Chondrocyte (in vitro differentiated cells): ENCODE measurements around the gene TK1. TPM values are rescaled to one million over a fixed set of nuclear protein-coding genes. Genes with fewer than 3 reads are reported as not detected.
"Not testable (repeated sequence)": the region's sequence is repeated elsewhere in the genome, so short reads cannot be mapped to it uniquely, and the experiment has no call there.

ENCODE experiments used
- DNase-seq: peaks from one replicate; pipeline ENCODE4 v3.0.0; 2021; ENCODE audit warnings: mixed read lengths, low spot score
- H3K27ac Mint-ChIP-seq: one replicate; pipeline ENCODE4 v1.8.0; 2021; ENCODE audit warnings: mild to moderate bottlenecking, moderate library complexity, mixed read lengths; ENCODE audit not compliant: unreplicated experiment
- H3K27me3 Mint-ChIP-seq: 2 replicates; pipeline ENCODE4 v1.8.0; 2021; ENCODE audit warnings: low read depth, mixed read lengths
- H3K36me3 Mint-ChIP-seq: 2 replicates; pipeline ENCODE4 v1.8.0; 2021; ENCODE audit warnings: low read depth, mixed read lengths
- H3K4me1 Mint-ChIP-seq: 2 replicates; pipeline ENCODE4 v1.8.0; 2021; ENCODE audit warnings: low read depth, mild to moderate bottlenecking, mixed read lengths
- H3K4me3 Mint-ChIP-seq: one replicate; pipeline ENCODE4 v1.8.0; 2021; ENCODE audit warnings: mild to moderate bottlenecking, moderate library complexity, mixed read lengths; ENCODE audit not compliant: unreplicated experiment
- H3K9me3 Mint-ChIP-seq: 2 replicates; pipeline ENCODE4 v1.8.0; 2021; ENCODE audit warnings: low read depth, mixed read lengths
- long read RNA-seq: library from polyadenylated mRNA; stranded (forward); transcript quantifications from one replicate; pipeline ENCODE4 v2.0.0, GENCODE V29; 2021
- total RNA-seq: library from RNA; stranded (reverse); gene quantifications from 3 replicates; pipeline ENCODE4 v1.2.1, GENCODE V29; 2021
- TF ChIP-seq, protein P1 (sequence below): fragments of 200-600 bp; sonication (generic); IDR thresholded peaks from 2 replicates; pipeline ENCODE4 v1.5.0; 2021; ENCODE audit warnings: antibody characterized with exemption, mild to moderate bottlenecking, moderate library complexity

Gene TK1, protein sequence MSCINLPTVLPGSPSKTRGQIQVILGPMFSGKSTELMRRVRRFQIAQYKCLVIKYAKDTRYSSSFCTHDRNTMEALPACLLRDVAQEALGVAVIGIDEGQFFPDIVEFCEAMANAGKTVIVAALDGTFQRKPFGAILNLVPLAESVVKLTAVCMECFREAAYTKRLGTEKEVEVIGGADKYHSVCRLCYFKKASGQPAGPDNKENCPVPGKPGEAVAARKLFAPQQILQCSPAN
- total RNA-seq, result 21.1 to 29.5 TPM (median 23.4 TPM) in 3 replicates
- long read RNA-seq, transcript TK1-201 (7 exons, 1,628 nt), result major isoform, 84 of 86 reads
- long read RNA-seq, partial matches to known transcripts, result 0 of 86 reads
- long read RNA-seq, other reads (novel, unspliced or antisense), result 1 of 86 reads

DNA sequence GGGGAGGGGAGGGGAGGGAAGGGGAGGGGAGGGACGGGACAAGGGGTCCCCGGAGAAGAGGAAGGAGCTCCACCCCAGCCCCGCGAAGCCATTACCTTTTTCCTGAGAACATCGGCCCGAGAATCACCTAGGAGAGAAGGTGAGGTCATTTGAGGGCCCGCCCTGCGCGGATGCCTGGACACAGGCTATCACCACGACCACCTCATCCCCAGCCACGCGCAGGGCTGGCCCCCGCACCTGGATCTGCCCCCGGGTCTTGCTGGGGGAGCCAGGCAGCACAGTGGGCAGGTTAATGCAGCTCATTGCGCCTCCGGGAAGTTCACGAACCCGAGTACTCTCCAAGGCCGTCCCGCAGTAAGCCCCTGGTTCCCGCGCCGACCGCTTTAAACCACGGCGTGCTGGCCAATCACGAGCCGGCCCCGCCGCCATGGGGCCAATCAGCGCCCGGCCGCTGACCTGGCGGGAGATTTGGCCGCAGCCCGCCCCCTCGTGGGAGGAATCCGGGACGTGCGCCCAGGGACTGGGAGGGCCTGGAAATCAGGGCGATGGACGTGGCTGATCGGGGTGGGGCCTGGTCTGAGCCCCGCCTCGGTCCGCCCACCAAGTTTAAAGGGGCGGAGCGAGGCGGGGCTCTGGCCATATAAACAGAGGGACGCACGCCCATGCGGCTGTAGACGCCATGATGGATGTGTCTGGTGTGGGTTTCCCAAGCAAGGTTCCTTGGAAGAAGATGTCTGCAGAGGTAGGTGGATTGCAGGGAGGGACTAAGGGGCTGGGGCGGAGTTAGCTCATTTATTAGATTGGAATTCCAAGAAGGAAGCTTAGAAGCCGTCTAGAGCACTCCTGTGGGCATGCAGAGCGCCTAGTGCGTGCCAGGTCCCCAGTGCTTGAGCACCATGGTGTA lies at the start of gene TK1, which contains the start of gene AFMID:
Gene TK1 (minus strand): TSS at position 361 of the 904 bp plus-strand sequence. CDS start 58 bp downstream, at position 303.
Gene AFMID (plus strand): TSS at position 671 of the 904 bp plus-strand sequence. CDS start 9 bp downstream, at position 680.
- TF ChIP-seq, protein P1, sequence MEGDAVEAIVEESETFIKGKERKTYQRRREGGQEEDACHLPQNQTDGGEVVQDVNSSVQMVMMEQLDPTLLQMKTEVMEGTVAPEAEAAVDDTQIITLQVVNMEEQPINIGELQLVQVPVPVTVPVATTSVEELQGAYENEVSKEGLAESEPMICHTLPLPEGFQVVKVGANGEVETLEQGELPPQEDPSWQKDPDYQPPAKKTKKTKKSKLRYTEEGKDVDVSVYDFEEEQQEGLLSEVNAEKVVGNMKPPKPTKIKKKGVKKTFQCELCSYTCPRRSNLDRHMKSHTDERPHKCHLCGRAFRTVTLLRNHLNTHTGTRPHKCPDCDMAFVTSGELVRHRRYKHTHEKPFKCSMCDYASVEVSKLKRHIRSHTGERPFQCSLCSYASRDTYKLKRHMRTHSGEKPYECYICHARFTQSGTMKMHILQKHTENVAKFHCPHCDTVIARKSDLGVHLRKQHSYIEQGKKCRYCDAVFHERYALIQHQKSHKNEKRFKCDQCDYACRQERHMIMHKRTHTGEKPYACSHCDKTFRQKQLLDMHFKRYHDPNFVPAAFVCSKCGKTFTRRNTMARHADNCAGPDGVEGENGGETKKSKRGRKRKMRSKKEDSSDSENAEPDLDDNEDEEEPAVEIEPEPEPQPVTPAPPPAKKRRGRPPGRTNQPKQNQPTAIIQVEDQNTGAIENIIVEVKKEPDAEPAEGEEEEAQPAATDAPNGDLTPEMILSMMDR, result peak; percentile 94
- peak; percentile 97 for DNase-seq
- Mint-ChIP-seq H3K4me1 (peaks cover 27% of the 10 kb centered on the region), H3K36me3 (peaks cover 3% of the 10 kb centered on the region), H3K27ac (peak within 1 kb of the TSS; percentile 81), H3K9me3 (no peaks in the 10 kb centered on the region), H3K27me3 (no peaks in the 10 kb centered on the region), H3K4me3 (peak within 1 kb of the TSS; percentile 78)

DNA sequence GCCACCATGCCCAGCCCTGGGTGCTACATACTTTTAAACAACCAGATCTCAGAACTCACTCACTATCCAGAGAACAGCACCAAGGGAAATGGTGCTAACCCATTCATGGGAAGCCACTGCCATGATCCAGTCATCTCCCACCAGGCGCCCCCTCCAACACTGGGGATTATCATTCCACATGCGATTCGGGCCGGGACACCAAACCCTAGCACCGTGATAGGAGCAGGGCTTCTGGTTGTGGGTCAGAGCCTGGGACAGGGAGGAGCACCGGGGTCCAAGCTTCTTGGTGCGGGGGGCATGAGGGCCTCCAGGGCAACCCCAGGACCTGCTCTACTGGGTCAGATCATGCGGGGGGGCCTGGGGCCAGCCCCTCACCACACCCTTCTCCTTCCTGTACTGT lies 49.0 kb upstream of the TK1 start:
- no peak overlapping the region for H3K4me3 Mint-ChIP-seq
- H3K27me3 Mint-ChIP-seq, result peaks cover 15% of the 10 kb centered on the region
- no peaks in the 10 kb centered on the region for H3K36me3 Mint-ChIP-seq
- no peak for DNase-seq
- no peaks in the 10 kb centered on the region for H3K9me3 Mint-ChIP-seq
- H3K27ac Mint-ChIP-seq, result no peak overlapping the region
- no peaks in the 10 kb centered on the region for H3K4me1 Mint-ChIP-seq
- TF ChIP-seq, protein P1, result no peak

DNA sequence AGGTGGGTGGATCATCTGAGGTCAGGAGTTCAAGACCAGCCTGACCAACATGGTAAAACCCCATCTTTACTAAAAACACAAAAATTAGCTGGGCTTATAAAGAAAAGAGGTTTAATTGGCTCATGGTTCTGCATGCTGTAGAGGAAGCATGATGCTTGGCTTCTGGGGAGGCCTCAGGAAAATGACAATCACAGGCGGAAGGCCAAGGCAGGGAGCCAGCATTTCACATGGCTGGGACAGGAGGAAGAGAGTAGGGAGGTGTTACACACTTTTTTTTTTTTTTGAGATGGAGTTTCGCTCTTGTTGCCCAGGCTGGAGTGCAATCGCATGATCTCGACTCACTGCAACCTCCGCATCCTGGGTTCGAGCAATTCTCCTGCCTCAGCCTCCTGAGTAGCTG lies 48.2 kb upstream of the TK1 start:
- H3K27me3 Mint-ChIP-seq, result peaks cover 21% of the 10 kb centered on the region
- DNase-seq, H3K9me3 Mint-ChIP-seq, H3K36me3 Mint-ChIP-seq, H3K4me1 Mint-ChIP-seq, H3K4me3 Mint-ChIP-seq, H3K27ac Mint-ChIP-seq: not testable (repeated sequence)

DNA sequence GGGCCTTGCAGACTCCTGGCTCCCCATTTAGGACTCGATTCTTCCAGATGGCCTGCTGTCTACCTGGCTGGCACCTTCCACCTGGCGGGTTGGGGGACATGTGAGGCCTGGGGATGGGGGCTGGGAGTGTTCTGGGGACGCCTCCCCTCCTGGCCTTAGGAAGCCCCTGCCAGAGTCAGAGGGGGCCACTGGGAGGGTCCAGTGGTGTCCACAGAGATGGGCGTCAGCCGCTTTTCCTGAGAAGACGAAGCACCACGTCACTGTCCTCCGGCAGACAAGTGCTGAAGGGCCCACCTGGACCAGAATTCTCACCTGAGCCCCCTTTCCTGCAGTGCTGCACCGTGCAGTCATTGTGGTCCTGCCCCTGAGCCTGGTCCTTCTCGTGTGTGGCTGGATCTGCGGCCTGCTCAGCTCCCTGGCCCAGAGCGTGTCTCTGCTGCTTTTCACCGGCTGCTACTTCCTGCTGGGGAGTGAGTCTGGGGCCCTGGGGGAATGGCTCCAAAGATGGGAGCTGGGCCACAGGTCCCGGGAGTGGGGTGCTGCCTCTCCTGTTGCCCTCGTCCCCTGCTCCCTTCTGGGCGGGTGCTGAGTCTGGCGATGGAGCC lies 47.5 kb upstream of the TK1 start:
- DNase-seq, result no peak
- H3K27me3 Mint-ChIP-seq, result peaks cover 21% of the 10 kb centered on the region
- H3K36me3 Mint-ChIP-seq, result no peaks in the 10 kb centered on the region
- TF ChIP-seq, protein P1, result no peak
- H3K4me3 Mint-ChIP-seq, result no peak overlapping the region
- H3K9me3 Mint-ChIP-seq, result no peaks in the 10 kb centered on the region
- H3K27ac Mint-ChIP-seq, result no peak overlapping the region
- no peaks in the 10 kb centered on the region for H3K4me1 Mint-ChIP-seq

DNA sequence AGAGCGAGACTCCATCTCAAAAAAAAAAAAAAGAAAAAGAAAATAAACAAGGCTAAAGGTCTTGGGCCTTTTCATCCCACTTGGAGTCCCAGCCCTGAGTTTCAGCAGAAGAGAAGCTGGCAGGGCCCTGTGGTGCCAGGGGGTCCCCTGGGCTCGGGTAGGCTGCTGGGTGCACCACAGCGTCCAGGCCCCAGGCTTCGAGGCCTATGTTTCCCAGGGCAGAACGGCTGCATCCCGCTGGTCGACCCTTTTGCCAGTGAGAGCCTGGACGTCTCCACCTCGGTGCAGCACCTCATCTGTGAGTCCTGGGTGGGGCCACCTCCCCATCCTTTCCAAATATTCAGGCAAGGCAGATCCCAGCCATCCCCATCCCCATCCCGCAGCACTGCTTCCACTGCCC lies 46.8 kb upstream of the TK1 start:
- Mint-ChIP-seq H3K4me3 (no peak overlapping the region), H3K4me1 (no peaks in the 10 kb centered on the region), H3K27ac (no peak overlapping the region), H3K36me3 (no peaks in the 10 kb centered on the region), H3K9me3 (no peaks in the 10 kb centered on the region), H3K27me3 (peaks cover 21% of the 10 kb centered on the region)
- no peak for DNase-seq
- TF ChIP-seq, protein P1, result no peak
